Measurements from ENCODE around the gene CCL25.

Gene CCL25

DNA sequence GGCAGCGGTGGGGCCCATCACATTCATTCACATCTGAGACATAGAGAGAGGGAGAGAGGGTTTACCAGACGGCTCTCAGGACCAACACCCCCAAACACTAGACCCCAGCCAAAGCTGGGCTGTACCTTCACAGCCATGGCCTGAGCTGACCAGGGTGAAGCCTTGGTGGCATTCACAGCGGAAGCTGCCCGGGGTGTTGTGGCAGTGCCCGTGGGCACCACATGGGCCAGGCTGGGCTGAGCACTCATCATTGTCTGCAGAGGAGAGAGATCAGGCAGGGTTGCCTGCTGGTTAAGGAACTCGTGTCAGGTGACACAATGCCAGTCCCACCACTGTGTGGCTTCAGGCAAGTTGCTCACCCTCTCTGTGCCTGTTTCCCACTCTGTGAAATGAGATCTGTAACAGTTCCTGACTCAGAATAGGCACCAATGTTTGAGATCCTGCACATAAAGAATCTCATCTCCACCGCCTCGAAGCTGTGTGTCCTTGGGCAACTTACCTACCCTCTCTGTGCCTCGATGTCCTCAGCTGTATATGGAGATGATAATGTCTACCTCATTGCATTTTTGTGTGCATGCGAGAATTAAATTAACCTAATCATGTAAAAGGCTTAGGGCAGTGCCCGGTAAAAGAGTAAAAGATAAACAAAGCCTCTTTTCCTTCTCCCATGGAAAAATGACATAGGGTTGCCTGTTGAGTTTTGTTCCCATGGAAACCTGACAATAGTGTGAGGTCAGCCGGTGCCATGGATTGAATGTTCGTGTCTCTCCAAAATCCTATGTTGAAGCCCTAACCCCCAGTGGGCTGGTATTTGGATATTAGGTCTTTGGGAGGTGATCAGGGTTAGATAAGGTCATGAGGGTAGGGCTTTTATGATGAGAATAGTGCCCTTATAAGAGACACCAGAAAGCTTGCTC lies 22.9 kb downstream of the CCL25 start:
- no peaks in the 10 kb centered on the region for H3K9me2 ChIP-seq (replicated peaks; ENCODE audit: control insufficient read depth, low read length)
- H3K27ac ChIP-seq (ENCODE audit: low read depth, low read length), result no peak overlapping the region
- H3K27me3 ChIP-seq (ENCODE audit: control insufficient read depth, low read length), result no peaks in the 10 kb centered on the region
- H3K9me3 ChIP-seq (ENCODE audit: control insufficient read depth, insufficient read depth, low read length), result peaks cover 9% of the 10 kb centered on the region; the same call in 1 of the 2 replicates
- no peaks in the 10 kb centered on the region for H3K79me2 ChIP-seq (ENCODE audit: control insufficient read depth, low read length)
- no peaks in the 10 kb centered on the region for H4K20me1 ChIP-seq (ENCODE audit: control insufficient read depth, insufficient read depth, low read depth, low read length)
- no peaks in the 10 kb centered on the region for H3F3A ChIP-seq (ENCODE audit: control insufficient read depth, insufficient read depth)
- H3K36me3 ChIP-seq (ENCODE audit: control insufficient read depth, low read length), result no peaks in the 10 kb centered on the region
- no peak overlapping the region for H3K4me2 ChIP-seq (ENCODE audit: low read length)
- TF ChIP-seq EZH2phosphoT487 (IDR thresholded peaks at IDR 0.05; ENCODE audit: borderline replicate concordance, low read length), result no peak
- TF ChIP-seq, protein P1, sequence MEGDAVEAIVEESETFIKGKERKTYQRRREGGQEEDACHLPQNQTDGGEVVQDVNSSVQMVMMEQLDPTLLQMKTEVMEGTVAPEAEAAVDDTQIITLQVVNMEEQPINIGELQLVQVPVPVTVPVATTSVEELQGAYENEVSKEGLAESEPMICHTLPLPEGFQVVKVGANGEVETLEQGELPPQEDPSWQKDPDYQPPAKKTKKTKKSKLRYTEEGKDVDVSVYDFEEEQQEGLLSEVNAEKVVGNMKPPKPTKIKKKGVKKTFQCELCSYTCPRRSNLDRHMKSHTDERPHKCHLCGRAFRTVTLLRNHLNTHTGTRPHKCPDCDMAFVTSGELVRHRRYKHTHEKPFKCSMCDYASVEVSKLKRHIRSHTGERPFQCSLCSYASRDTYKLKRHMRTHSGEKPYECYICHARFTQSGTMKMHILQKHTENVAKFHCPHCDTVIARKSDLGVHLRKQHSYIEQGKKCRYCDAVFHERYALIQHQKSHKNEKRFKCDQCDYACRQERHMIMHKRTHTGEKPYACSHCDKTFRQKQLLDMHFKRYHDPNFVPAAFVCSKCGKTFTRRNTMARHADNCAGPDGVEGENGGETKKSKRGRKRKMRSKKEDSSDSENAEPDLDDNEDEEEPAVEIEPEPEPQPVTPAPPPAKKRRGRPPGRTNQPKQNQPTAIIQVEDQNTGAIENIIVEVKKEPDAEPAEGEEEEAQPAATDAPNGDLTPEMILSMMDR (IDR thresholded peaks at IDR 0.05; ENCODE audit: low read depth, low read length, poor library complexity, severe bottlenecking), result no peak
- no peaks in the 10 kb centered on the region for H3K4me1 ChIP-seq (ENCODE audit: control insufficient read depth, low read length)
- no peak overlapping the region for H3K4me3 ChIP-seq (ENCODE audit: low read length)

DNA sequence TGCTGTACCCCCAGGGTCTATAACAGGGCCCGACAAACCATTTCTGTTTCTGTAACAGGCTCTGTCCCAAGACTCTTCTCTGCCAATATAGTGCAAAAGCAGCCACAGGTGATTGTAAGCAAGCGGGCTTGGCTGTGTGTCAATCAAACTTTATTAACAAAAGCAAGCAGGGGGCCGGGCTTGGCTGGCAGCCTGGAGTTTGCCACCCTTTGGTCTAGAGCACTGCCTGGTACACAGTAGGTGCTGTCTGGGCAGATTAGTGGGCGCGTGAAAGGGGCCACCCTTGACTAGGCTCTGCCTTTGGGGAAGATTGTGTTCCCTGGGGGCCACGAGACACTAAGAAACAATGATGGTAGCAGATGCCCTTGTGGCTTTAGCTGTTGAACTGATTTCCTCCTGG lies 27.4 kb downstream of the CCL25 start:
- Histone ChIP-seq H3K4me2 (ENCODE audit: low read length) (no peak overlapping the region), H3K27ac (ENCODE audit: low read depth, low read length) (no peak overlapping the region)
- TF ChIP-seq, protein P1 (IDR thresholded peaks at IDR 0.05; ENCODE audit: low read depth, low read length, poor library complexity, severe bottlenecking), result no peak
- TF ChIP-seq EZH2phosphoT487 (IDR thresholded peaks at IDR 0.05; ENCODE audit: borderline replicate concordance, low read length), result no peak

DNA sequence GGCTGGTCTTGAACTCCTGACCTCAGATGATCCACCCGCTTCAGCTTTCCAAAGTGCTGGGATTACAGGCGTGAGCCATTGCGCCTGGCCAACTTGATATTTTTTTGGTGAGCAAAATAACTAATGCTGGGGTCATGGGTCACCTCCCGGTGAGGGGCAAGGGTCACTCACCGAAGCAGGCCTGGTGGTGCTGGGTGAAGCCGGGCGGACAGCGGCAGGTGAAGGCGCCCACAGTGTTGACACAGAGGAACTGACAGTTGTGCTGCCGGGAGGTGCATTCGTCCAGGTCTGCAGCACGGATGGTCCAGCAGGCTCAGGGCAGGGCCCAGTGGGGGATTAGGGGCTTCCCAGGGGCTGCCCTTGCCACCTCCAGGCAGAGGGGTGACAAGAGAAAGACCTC lies 28.3 kb downstream of the CCL25 start:
- TF ChIP-seq EZH2phosphoT487 (IDR thresholded peaks at IDR 0.05; ENCODE audit: borderline replicate concordance, low read length), result no peak
- TF ChIP-seq, protein P1 (IDR thresholded peaks at IDR 0.05; ENCODE audit: low read depth, low read length, poor library complexity, severe bottlenecking), result no peak
- no peaks in the 10 kb centered on the region for H3K9me3 ChIP-seq (ENCODE audit: control insufficient read depth, insufficient read depth, low read length)
- H3K9me2 ChIP-seq (replicated peaks; ENCODE audit: control insufficient read depth, low read length), result no peaks in the 10 kb centered on the region
- H3K27ac ChIP-seq (ENCODE audit: low read depth, low read length), result no peak overlapping the region
- no peak overlapping the region for H3K4me3 ChIP-seq (ENCODE audit: low read length)
- H3K4me2 ChIP-seq (ENCODE audit: low read length), result no peak overlapping the region
- no peaks in the 10 kb centered on the region for H3F3A ChIP-seq (ENCODE audit: control insufficient read depth, insufficient read depth)
- no peaks in the 10 kb centered on the region for H3K79me2 ChIP-seq (ENCODE audit: control insufficient read depth, low read length)
- no peaks in the 10 kb centered on the region for H3K4me1 ChIP-seq (ENCODE audit: control insufficient read depth, low read length)
- no peaks in the 10 kb centered on the region for H3K36me3 ChIP-seq (ENCODE audit: control insufficient read depth, low read length)
- H4K20me1 ChIP-seq (ENCODE audit: control insufficient read depth, insufficient read depth, low read depth, low read length), result no peaks in the 10 kb centered on the region
- H3K27me3 ChIP-seq (ENCODE audit: control insufficient read depth, low read length), result no peaks in the 10 kb centered on the region

More for the DNA sequence above, 27.4 kb downstream of the CCL25 start:
- no peaks in the 10 kb centered on the region for H3K36me3 ChIP-seq (ENCODE audit: control insufficient read depth, low read length)
- H3K9me2 ChIP-seq (replicated peaks; ENCODE audit: control insufficient read depth, low read length), result no peaks in the 10 kb centered on the region
- H3F3A ChIP-seq (ENCODE audit: control insufficient read depth, insufficient read depth), result no peaks in the 10 kb centered on the region
- H3K9me3 ChIP-seq (ENCODE audit: control insufficient read depth, insufficient read depth, low read length), result no peaks in the 10 kb centered on the region
- H3K27me3 ChIP-seq (ENCODE audit: control insufficient read depth, low read length), result no peaks in the 10 kb centered on the region
- H3K79me2 ChIP-seq (ENCODE audit: control insufficient read depth, low read length), result no peaks in the 10 kb centered on the region
- H3K4me1 ChIP-seq (ENCODE audit: control insufficient read depth, low read length), result no peaks in the 10 kb centered on the region
- H3K4me3 ChIP-seq (ENCODE audit: low read length), result no peak overlapping the region
- H4K20me1 ChIP-seq (ENCODE audit: control insufficient read depth, insufficient read depth, low read depth, low read length), result no peaks in the 10 kb centered on the region
